HCT116 (cell line): Measurements from ENCODE around the gene ADPRHL1. TPM values are rescaled to one million over a fixed set of nuclear protein-coding genes. Genes with fewer than 3 reads are reported as not detected.

ENCODE experiments used
- ATAC-seq: fragments of 200-7000 bp; cut with Tn5 transposase; 2 replicates; pipeline ENCODE4 v1.9.1; 2020; ENCODE audit warnings: mild to moderate bottlenecking, moderate library complexity
- BruUV-seq: library from RNA; stranded (reverse); fragments of 400-500 nt; replicated peaks from 2 replicates; lab custom pipeline; 2021; lab: Mats Ljungman, UMichigan
- CTCF ChIA-PET: fragments of 300-600 bp; sonication (Branson Sonifier 250); formaldehyde crosslinking; loops from one replicate; lab custom pipeline; 2021; ENCODE audit warnings: antibody characterized with exemption; lab: Charles Lee
- POLR2A ChIA-PET: fragments of 300-600, 350-600 bp; sonication (Branson Sonifier 250); formaldehyde crosslinking; loops from one replicate; lab custom pipeline; 2021; ENCODE audit warnings: antibody characterized with exemption; lab: Charles Lee
- RAD21 ChIA-PET, 2 experiments: fragments of 300-600 bp; sonication (Branson Sonifier 250); formaldehyde crosslinking; loops; one replicate each; lab custom pipeline; 2023; ENCODE audit warnings: low total read pairs in 2 of 2; ENCODE audit not compliant: uncharacterized antibody in 2 of 2, unreplicated experiment in 2 of 2, low non-redundant PET in 1 of 2; lab: Charles Lee
- DNase-seq: peaks from one replicate; pipeline ENCODE4 v3.0.0-alpha.2; 2010; ENCODE audit warnings: low read depth, low spot score
- H2AFZ ChIP-seq: fragments of 200-600 bp; shearing (Covaris generic), sonication (generic); 2 replicates; pipeline ENCODE4 v1.6.1; 2017; ENCODE audit warnings: low read depth, mixed run types, mixed read lengths, antibody characterized with exemption, low read length; ENCODE audit not compliant: poor library complexity, severe bottlenecking
- H3K27ac ChIP-seq: 2 replicates; pipeline ENCODE4 v1.5.1; 2012; ENCODE audit warnings: low read depth, low read length
- H3K27me3 ChIP-seq: fragments of 200-600 bp; sonication (generic); 2 replicates; pipeline ENCODE4 v1.6.1; 2016; ENCODE audit warnings: mixed run types, low read length, mixed read lengths; ENCODE audit not compliant: insufficient read depth
- H3K36me3 ChIP-seq, 2 experiments: fragments of 200-500 bp in 1 of 2; fragments of 200-600 bp in 1 of 2; sonication (Bioruptor generic) in 1 of 2; sonication (generic) in 1 of 2; 2 replicates each; pipeline versions ENCODE4 v1.5.1 to v1.6.1; 2014 to 2016; ENCODE audit warnings: low read length in 2 of 2, inconsistent platforms in 1 of 2, mixed read lengths in 1 of 2, mixed run types in 1 of 2; ENCODE audit not compliant: insufficient read depth in 2 of 2, control insufficient read depth in 1 of 2
- H3K4me1 ChIP-seq, 2 experiments: fragments of 200-600 bp in 1 of 2; sonication (generic) in 1 of 2; 2 replicates each; pipeline versions ENCODE4 v1.5.1 to v1.6.1; 2012 to 2017; ENCODE audit warnings: low read length in 2 of 2, inconsistent platforms in 1 of 2, mild to moderate bottlenecking in 1 of 2, mixed read lengths in 1 of 2, mixed run types in 1 of 2, moderate library complexity in 1 of 2; ENCODE audit not compliant: insufficient read depth in 2 of 2, control insufficient read depth in 1 of 2
- H3K4me2 ChIP-seq: fragments of 200-600 bp; sonication (generic); 2 replicates; pipeline ENCODE4 v1.6.1; 2017; ENCODE audit warnings: mixed run types, low read length, mixed read lengths
- H3K4me3 ChIP-seq, 2 experiments: fragments of 200-600 bp in 1 of 2; sonication (generic) in 1 of 2; replicated peaks in 1 of 2; 2 replicates each; pipeline ENCODE4 v1.5.1; 2011 to 2016; ENCODE audit warnings: low read length in 2 of 2, control low read depth in 1 of 2, low read depth in 1 of 2, mild to moderate bottlenecking in 1 of 2, mixed read lengths in 1 of 2, mixed run types in 1 of 2
- H3K79me2 ChIP-seq: fragments of 200-600 bp; sonication (generic); 2 replicates; pipeline ENCODE4 v1.6.1; 2017; ENCODE audit warnings: mild to moderate bottlenecking, mixed run types, low read length, moderate library complexity, mixed read lengths; ENCODE audit not compliant: insufficient read depth
- H3K9ac ChIP-seq: fragments of 200-600 bp; sonication (generic); 2 replicates; pipeline ENCODE4 v1.6.1; 2016; ENCODE audit warnings: low read length, mixed read lengths
- H3K9me2 ChIP-seq: fragments of 200-600 bp; sonication (generic), shearing (Covaris generic); 2 replicates; pipeline ENCODE4 v1.6.1; 2017; ENCODE audit warnings: mixed run types, mild to moderate bottlenecking, moderate library complexity; ENCODE audit not compliant: insufficient read depth
- H3K9me3 ChIP-seq, 2 experiments: fragments of 200-500 bp in 1 of 2; fragments of 200-600 bp in 1 of 2; sonication (Bioruptor generic) in 1 of 2; sonication (generic) in 1 of 2; 2 replicates each; pipeline ENCODE4 v1.6.1; 2014 to 2017; ENCODE audit warnings: low read length in 2 of 2, mixed read lengths in 2 of 2, inconsistent platforms in 1 of 2, low read depth in 1 of 2, mild to moderate bottlenecking in 1 of 2, mixed run types in 1 of 2, moderate library complexity in 1 of 2; ENCODE audit not compliant: control insufficient read depth in 1 of 2, insufficient read depth in 1 of 2
- H4K20me1 ChIP-seq: fragments of 200-600 bp; sonication (generic), shearing (Covaris generic); 2 replicates; pipeline ENCODE4 v1.6.1; 2017; ENCODE audit warnings: mixed run types, mild to moderate bottlenecking, moderate library complexity; ENCODE audit not compliant: insufficient read depth
- CBX3 ChIP-seq: IDR thresholded peaks from 2 replicates; pipeline ENCODE4 v1.6.1; 2012; ENCODE audit warnings: low read depth
- EGR1 ChIP-seq: IDR thresholded peaks from 2 replicates; pipeline ENCODE4 v1.6.1; 2012; ENCODE audit warnings: low read depth
- EZH2 ChIP-seq: fragments of 200-600 bp; sonication (generic); IDR thresholded peaks from 2 replicates; pipeline ENCODE4 v1.6.1; 2017; ENCODE audit warnings: antibody characterized with exemption, mixed run types
- EZH2phosphoT487 ChIP-seq: fragments of 200-600 bp; IDR thresholded peaks from 2 replicates; pipeline ENCODE4 v1.6.1; 2018; ENCODE audit warnings: antibody characterized with exemption, borderline replicate concordance
- FOSL1 ChIP-seq: IDR thresholded peaks from 2 replicates; pipeline ENCODE4 v1.6.1; 2012; ENCODE audit warnings: low read depth
- POLR2A ChIP-seq: IDR thresholded peaks from 2 replicates; pipeline ENCODE4 v1.7.0; 2011; ENCODE audit warnings: borderline replicate concordance; ENCODE audit not compliant: insufficient read depth, insufficient read length; ENCODE audit errors: extremely low read depth
- POLR2AphosphoS5 ChIP-seq: IDR thresholded peaks from 2 replicates; pipeline ENCODE4 v1.6.1; 2011; ENCODE audit warnings: mild to moderate bottlenecking, low read depth, low read length, moderate library complexity
- SRF ChIP-seq: IDR thresholded peaks from 2 replicates; pipeline ENCODE4 v1.6.1; 2012; ENCODE audit warnings: low read depth
- TCF7L2 ChIP-seq: IDR thresholded peaks from 2 replicates; pipeline ENCODE4 v1.7.0; 2011; ENCODE audit warnings: borderline replicate concordance, inconsistent platforms; ENCODE audit not compliant: insufficient read depth, insufficient read length; ENCODE audit errors: extremely low read depth
- YY1 ChIP-seq: IDR thresholded peaks from 2 replicates; pipeline ENCODE4 v1.6.1; 2011; ENCODE audit warnings: low read length, low read depth, moderate library complexity, mild to moderate bottlenecking; ENCODE audit not compliant: insufficient replicate concordance; ENCODE audit errors: extremely low read depth
- ZBTB33 ChIP-seq: IDR thresholded peaks from 2 replicates; pipeline ENCODE4 v1.6.1; 2011; ENCODE audit warnings: mild to moderate bottlenecking, low read length, moderate library complexity; ENCODE audit not compliant: insufficient replicate concordance; ENCODE audit errors: extremely low read depth
- ZNF274 ChIP-seq: fragments of 200-500 bp; sonication (Bioruptor generic); IDR thresholded peaks from 2 replicates; pipeline ENCODE4 v1.6.1; 2014; ENCODE audit warnings: mild to moderate bottlenecking, low read depth, low read length, inconsistent platforms
- intact Hi-C: fragments of 100-400 bp; cut with micrococcal nuclease; formaldehyde crosslinking; loops from 2 replicates; pipeline ENCODE4 v1.10.0; 2022
- total RNA-seq: library from RNA; stranded (reverse); gene quantifications from one replicate; pipeline ENCODE4 v1.2.1, GENCODE V29; 2021; ENCODE audit not compliant: unreplicated experiment
- TF ChIP-seq, protein P1 (sequence below): IDR thresholded peaks from 2 replicates; pipeline ENCODE4 v1.6.1; 2012; ENCODE audit warnings: low read depth
- TF ChIP-seq, protein P2 (sequence below): IDR thresholded peaks from 2 replicates; pipeline ENCODE4 v1.6.1; 2012

Gene ADPRHL1
- total RNA-seq, 1 experiment from 2014 or later, result 12.6 TPM

GRCh38 chr13:113491418-113491883 is 38.2 kb upstream of the ADPRHL1 start:
- peaks cover 87% of the 10 kb centered on the region for H3K79me2 ChIP-seq
- H3K4me1 ChIP-seq, result peaks cover 25 to 38% of the 10 kb centered on the region in 2 experiments
- no peaks in the 10 kb centered on the region for H3K9me3 ChIP-seq
- H3K36me3 ChIP-seq, result peaks cover 12 to 13% of the 10 kb centered on the region in 2 experiments; a peak in 3 of 4 replicates
- no peak; the same call in 1 of the 2 replicates for ATAC-seq
- CTCF ChIA-PET, result no interaction called here
- H3K9ac ChIP-seq, result peak overlapping the region; percentile 84
- POLR2A ChIA-PET, result no interaction called here
- RAD21 ChIA-PET, result no interaction called here
- no peak for TF ChIP-seq ZBTB33
- no peak for TF ChIP-seq ZNF274
- no peak for TF ChIP-seq EZH2phosphoT487
- TF ChIP-seq CBX3, result no peak
- TF ChIP-seq, protein P1, sequence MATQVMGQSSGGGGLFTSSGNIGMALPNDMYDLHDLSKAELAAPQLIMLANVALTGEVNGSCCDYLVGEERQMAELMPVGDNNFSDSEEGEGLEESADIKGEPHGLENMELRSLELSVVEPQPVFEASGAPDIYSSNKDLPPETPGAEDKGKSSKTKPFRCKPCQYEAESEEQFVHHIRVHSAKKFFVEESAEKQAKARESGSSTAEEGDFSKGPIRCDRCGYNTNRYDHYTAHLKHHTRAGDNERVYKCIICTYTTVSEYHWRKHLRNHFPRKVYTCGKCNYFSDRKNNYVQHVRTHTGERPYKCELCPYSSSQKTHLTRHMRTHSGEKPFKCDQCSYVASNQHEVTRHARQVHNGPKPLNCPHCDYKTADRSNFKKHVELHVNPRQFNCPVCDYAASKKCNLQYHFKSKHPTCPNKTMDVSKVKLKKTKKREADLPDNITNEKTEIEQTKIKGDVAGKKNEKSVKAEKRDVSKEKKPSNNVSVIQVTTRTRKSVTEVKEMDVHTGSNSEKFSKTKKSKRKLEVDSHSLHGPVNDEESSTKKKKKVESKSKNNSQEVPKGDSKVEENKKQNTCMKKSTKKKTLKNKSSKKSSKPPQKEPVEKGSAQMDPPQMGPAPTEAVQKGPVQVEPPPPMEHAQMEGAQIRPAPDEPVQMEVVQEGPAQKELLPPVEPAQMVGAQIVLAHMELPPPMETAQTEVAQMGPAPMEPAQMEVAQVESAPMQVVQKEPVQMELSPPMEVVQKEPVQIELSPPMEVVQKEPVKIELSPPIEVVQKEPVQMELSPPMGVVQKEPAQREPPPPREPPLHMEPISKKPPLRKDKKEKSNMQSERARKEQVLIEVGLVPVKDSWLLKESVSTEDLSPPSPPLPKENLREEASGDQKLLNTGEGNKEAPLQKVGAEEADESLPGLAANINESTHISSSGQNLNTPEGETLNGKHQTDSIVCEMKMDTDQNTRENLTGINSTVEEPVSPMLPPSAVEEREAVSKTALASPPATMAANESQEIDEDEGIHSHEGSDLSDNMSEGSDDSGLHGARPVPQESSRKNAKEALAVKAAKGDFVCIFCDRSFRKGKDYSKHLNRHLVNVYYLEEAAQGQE, result no peak
- TF ChIP-seq, protein P2, sequence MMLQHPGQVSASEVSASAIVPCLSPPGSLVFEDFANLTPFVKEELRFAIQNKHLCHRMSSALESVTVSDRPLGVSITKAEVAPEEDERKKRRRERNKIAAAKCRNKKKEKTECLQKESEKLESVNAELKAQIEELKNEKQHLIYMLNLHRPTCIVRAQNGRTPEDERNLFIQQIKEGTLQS, result no peak
- no peak for TF ChIP-seq FOSL1
- no peak for TF ChIP-seq YY1
- TF ChIP-seq POLR2A, result no peak
- no peak for TF ChIP-seq EGR1
- no peak for TF ChIP-seq TCF7L2
- TF ChIP-seq EZH2, result no peak
- TF ChIP-seq SRF, result no peak
- no peak for TF ChIP-seq POLR2AphosphoS5
- no peak overlapping the region for H2AFZ ChIP-seq
- H3K27me3 ChIP-seq, result no peaks in the 10 kb centered on the region
- H4K20me1 ChIP-seq, result peaks cover 13% of the 10 kb centered on the region; the same call in 1 of the 2 replicates
- peak overlapping the region; percentile 84 for H3K27ac ChIP-seq
- no peaks in the 10 kb centered on the region for H3K9me2 ChIP-seq
- no peak for DNase-seq
- H3K4me3 ChIP-seq, result peak overlapping the region; percentile 74 to 87
- intact Hi-C loops, result no loop called here
- H3K4me2 ChIP-seq, result peak overlapping the region; percentile 97
- no TSS peak for BruUV-seq
